CD4-positive, alpha-beta T cell treated with Interleukin-6 at 100 ng/mL for 8 hours (primary cell): ENCODE measurements around the gene CLCA2.

Experiments
- DNase-seq: peaks from one replicate; pipeline ENCODE4 v3.0.0-alpha.2; 2020; ENCODE audit warnings: mixed read lengths, low spot score

The CLCA2 gene

GRCh38 chr1:86472152-86472551, 48.2 kb downstream of the CLCA2 start:
- DNase-seq: no peak

GRCh38 chr1:86472767-86473166, 48.8 kb downstream of the CLCA2 start:
- no peak for DNase-seq

- no peak for DNase-seq
Measured at GRCh38 chr1:86477256-86477655, 53.3 kb downstream of the CLCA2 start.

GRCh38 chr1:86477682-86478081, 53.7 kb downstream of the CLCA2 start:
- DNase-seq: no peak

GRCh38 chr1:86478416-86479156, 54.6 kb downstream of the CLCA2 start:
- DNase-seq: no peak

GRCh38 chr1:86481966-86482365, 58.0 kb downstream of the CLCA2 start:
- no peak for DNase-seq

- DNase-seq: no peak
Measured at GRCh38 chr1:86487131-86487810, 63.3 kb downstream of the CLCA2 start.

GRCh38 chr1:86487811-86488141, 63.8 kb downstream of the CLCA2 start:
- DNase-seq: no peak

- DNase-seq: no peak
Measured at GRCh38 chr1:86489242-86489878, 65.4 kb downstream of the CLCA2 start.

- DNase-seq: no peak
Measured at GRCh38 chr1:86491171-86491950, 67.4 kb downstream of the CLCA2 start.

GRCh38 chr1:86498281-86498680, 74.3 kb downstream of the CLCA2 start:
- DNase-seq: no peak

GRCh38 chr1:86499987-86500593, 76.1 kb downstream of the CLCA2 start:
- peak; percentile 45 for DNase-seq

- no peak for DNase-seq
Measured at GRCh38 chr1:86500714-86501113, 76.7 kb downstream of the CLCA2 start.

GRCh38 chr1:86502125-86502646, 78.2 kb downstream of the CLCA2 start:
- DNase-seq: peak; percentile 54

- no peak for DNase-seq
Measured at GRCh38 chr1:86502721-86503405, 78.9 kb downstream of the CLCA2 start.

- no peak for DNase-seq
Measured at GRCh38 chr1:86503406-86504136, 79.6 kb downstream of the CLCA2 start.

GRCh38 chr1:86504137-86504479, 80.1 kb downstream of the CLCA2 start:
- DNase-seq: no peak

- DNase-seq: no peak
Measured at GRCh38 chr1:86504895-86505563, 81.1 kb downstream of the CLCA2 start.

- no peak for DNase-seq
Measured at GRCh38 chr1:86505564-86505902, 81.6 kb downstream of the CLCA2 start.
